ENCODE results near the gene SLC27A2. TPM values are rescaled to one million over a fixed set of nuclear protein-coding genes. Genes with fewer than 3 reads are reported as not detected.

SLC27A2 gene
- total RNA-seq, 1 experiment from 2014 or later, result 7.0 TPM

- Histone ChIP-seq H2BK12ac (ENCODE audit: insufficient read length, low read depth, low read length) (no peak overlapping the region), H3T11ph (ENCODE audit: low read length) (no peak overlapping the region), H3K27ac (ENCODE audit: insufficient read length, low read depth, low read length) (no peak overlapping the region), H4K5ac (ENCODE audit: insufficient read length, low read depth, low read length) (no peak overlapping the region), H3K79me2 (ENCODE audit: insufficient read depth, low read length) (no peaks in the 10 kb centered on the region), H3K9ac (ENCODE audit: extremely low read depth, insufficient read length, low read length) (no peak overlapping the region), H3K14ac (ENCODE audit: insufficient read depth, low read length) (no peak overlapping the region; the same call in 1 of the 2 replicates), H4K91ac (ENCODE audit: insufficient read length, low read depth, low read length) (no peak overlapping the region), H2AK5ac (ENCODE audit: insufficient read length, low read length) (no peak overlapping the region), H3K4me2 (ENCODE audit: insufficient read depth, insufficient read length, low read length) (no peak overlapping the region), H3K56ac (ENCODE audit: insufficient read length, low read depth, low read length) (no peak overlapping the region), H3K4ac (ENCODE audit: low read depth, low read length) (no peak overlapping the region), H4K8ac (replicated peaks; ENCODE audit: insufficient read length, low read depth, low read length) (no peak overlapping the region), H2BK15ac (ENCODE audit: low read depth, low read length) (no peak overlapping the region), H4K20me1 (ENCODE audit: control insufficient read depth, insufficient read depth, insufficient read length) (no peaks in the 10 kb centered on the region), H3K23me2 (ENCODE audit: insufficient read length, low read depth, low read length, poor library complexity, severe bottlenecking) (no peaks in the 10 kb centered on the region), H2BK20ac (ENCODE audit: low read depth, low read length, poor library complexity, severe bottlenecking) (no peak overlapping the region), H2AFZ (ENCODE audit: low read length) (no peak overlapping the region), H3K23ac (ENCODE audit: insufficient read length, low read depth, low read length) (no peak overlapping the region), H3K9me3 (ENCODE audit: control insufficient read depth, low read depth, low read length) (no peaks in the 10 kb centered on the region), H2BK120ac (ENCODE audit: low read depth, low read length, poor library complexity, severe bottlenecking) (no peak overlapping the region), H3K18ac (ENCODE audit: insufficient read length, low read depth, low read length) (no peak overlapping the region), H3K27me3 (ENCODE audit: insufficient read depth, low read length) (no peaks in the 10 kb centered on the region), H3K4me1 (ENCODE audit: insufficient read depth, low read length) (no peaks in the 10 kb centered on the region; the same call in 1 of the 2 replicates), H2BK5ac (ENCODE audit: insufficient read length, low read length) (no peak overlapping the region), H3K79me1 (ENCODE audit: insufficient read depth, low read depth, low read length, poor library complexity, severe bottlenecking) (no peaks in the 10 kb centered on the region)
- H3K27ac Mint-ChIP-seq, result no peak overlapping the region
- WGBS (ENCODE audit: extremely low coverage, insufficient read length, low lambda C conversion rate), result no CpG with 5 or more reads among the region's 1 CpG
- peaks cover under 1 to 12% of the 10 kb centered on the region in 2 experiments for H3K9me3 Mint-ChIP-seq
- H3K4me3 Mint-ChIP-seq, result no peak overlapping the region
- no peak for TF ChIP-seq CTCF (conservative IDR thresholded peaks at IDR 0.05)
- H3K27me3 Mint-ChIP-seq (ENCODE audit: low read depth), result no peaks in the 10 kb centered on the region; the same call in 1 of the 2 replicates
- H3K36me3 Mint-ChIP-seq (ENCODE audit: insufficient read depth in 1 of 3, low read depth in 3 of 3), result peaks cover 0 to 8% (median 2%) of the 10 kb centered on the region in 3 experiments; a peak in 4 of 7 replicates
- DNase-seq, result no peak
- H3K4me1 Mint-ChIP-seq, result peaks cover 7 to 13% of the 10 kb centered on the region in 2 experiments; a peak in 3 of 4 replicates
Observed at GRCh38 chr15:50164458-50164857, 17.5 kb upstream of the SLC27A2 start.

Measured in H9 (cell line).